GM04504 (cell line): Measurements from ENCODE around the gene LRRC4B.
A peak's percentile ranks its signal among the peaks of the same experiment; 100 is the strongest.
"Not testable (repeated sequence)": the region's sequence is repeated elsewhere in the genome, so short reads cannot be mapped to it uniquely, and the experiment has no call there.

Experiments
- DNase-seq: peaks from one replicate; pipeline ENCODE4 v3.0.0-alpha.2; 2012; ENCODE audit warnings: low read depth

Gene LRRC4B

DNA sequence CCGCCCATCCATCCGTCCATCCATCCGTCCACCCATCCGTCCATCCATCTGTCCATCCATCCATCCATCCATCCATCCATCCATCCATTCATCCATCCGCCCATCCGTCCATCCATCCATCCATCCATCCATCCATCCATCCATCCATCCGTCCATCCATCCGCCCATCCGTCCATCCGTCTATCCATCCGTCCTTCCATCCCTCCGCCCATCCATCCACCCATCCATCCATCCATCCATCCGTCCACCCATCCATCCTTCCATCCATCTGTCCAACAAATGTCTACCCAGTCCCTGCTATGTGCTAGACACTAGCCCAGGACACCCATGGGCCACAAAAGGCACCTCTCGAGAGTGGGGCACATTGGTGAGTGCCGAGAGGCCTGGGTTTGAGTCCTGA, 15.7 kb downstream of the LRRC4B start:
- no peak for DNase-seq

DNA sequence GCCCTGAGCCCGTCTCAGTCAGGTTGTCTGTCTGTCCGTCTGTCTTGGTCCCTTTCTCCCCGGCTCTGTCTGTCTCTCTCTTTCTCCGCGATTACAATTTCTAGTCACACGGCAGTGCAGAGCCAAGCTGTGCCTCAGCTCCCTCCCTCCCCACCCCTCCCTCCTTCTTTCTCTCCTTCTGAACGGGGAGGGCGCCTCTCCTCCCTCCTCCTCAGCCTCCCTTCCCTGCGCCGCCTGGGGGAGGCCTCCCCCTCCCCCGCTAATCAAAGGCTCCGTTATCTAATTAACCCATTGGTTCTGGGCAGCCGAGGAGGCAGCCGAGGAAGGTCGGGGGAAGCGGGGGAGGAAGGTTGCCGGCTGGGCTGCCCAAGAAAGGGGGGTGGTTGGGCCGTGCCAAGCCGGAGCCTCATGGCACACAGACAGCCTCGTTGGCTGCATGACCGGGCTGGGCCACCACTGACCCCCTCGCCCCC, 16.5 kb downstream of the LRRC4B start:
- DNase-seq = no peak

DNA sequence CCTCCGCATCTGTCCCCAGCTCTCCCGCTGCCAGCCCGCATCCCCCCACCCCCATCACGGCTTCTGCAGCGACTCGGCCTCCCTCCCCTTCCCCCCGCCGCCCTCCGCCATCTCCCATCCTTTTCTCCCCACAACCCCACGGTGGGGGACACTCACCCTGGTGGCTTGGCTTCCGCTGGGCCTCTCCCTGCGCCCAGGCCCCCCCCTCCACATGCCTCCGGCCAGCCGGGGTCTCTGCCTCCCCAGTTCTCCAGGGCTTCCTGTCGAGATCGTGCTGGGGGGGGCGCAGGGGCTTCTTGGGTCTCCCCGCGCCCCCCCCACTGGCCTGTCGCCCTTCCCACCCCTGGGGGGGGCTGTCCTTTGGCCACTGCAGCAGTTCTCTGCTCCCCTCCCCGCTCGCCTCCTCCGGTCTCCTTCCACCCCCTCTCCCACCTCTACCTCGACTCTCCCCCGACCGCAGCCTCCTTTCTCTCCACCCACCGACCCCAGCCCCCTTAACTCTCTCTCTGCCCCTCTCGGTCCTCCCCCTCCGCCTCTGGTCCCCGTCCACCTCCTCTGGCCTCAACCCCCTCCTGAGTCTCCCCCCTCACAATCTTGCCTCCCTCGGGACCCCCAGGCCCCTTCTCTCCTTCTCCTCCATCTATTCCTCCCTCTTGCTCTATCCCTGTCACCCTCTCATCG, 17.1 kb downstream of the LRRC4B start:
- DNase-seq = no peak

DNA sequence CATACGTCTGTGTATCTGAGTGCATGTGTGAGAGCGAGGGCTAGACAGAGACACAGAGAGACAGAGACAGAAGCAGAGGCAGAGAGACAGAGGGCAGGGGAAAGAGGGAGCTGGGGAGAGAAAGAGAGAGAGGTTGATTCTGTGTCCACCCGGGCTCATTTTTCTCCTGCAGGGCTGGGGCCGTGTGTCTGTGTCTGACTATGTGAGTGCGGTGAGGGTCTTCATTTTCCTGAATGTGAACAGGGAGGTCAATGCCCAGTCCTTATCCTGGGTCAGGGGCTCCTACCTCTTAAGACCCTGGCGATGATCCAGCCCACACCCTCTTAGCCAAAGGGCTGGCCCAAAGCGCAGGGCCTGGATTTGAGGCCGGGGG, 17.7 kb downstream of the LRRC4B start:
- no peak for DNase-seq

DNA sequence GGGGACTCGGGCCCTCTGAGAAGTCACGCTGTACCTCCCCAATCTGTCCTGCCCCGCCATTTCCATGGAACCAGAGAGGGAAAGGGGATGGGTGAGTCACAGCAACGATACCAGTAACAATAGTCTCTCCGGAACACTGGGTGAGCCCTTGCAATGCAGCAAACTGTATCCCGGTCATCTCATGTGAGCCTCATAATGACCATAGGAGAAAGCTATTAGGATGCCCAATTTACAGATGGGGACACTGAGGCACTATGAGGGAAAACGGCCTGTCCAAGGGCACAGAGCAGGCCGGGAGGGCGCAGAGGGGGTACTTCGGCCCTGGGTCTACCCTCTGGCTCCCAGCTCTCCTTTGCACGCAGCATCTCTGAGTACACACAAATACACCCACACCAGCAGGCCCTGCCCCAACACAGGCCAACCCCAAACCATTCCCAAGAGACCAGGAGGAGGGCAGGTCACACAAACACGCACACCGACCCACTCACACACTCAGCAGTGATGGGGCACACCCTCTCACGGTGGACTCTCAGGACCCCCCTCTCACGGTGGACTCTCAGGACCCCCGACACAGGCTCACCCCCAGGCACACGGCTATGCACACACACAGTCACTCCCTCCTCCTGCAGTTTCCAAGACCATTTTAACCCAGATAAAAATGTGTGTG, 18.2 kb downstream of the LRRC4B start:
- no peak for DNase-seq

DNA sequence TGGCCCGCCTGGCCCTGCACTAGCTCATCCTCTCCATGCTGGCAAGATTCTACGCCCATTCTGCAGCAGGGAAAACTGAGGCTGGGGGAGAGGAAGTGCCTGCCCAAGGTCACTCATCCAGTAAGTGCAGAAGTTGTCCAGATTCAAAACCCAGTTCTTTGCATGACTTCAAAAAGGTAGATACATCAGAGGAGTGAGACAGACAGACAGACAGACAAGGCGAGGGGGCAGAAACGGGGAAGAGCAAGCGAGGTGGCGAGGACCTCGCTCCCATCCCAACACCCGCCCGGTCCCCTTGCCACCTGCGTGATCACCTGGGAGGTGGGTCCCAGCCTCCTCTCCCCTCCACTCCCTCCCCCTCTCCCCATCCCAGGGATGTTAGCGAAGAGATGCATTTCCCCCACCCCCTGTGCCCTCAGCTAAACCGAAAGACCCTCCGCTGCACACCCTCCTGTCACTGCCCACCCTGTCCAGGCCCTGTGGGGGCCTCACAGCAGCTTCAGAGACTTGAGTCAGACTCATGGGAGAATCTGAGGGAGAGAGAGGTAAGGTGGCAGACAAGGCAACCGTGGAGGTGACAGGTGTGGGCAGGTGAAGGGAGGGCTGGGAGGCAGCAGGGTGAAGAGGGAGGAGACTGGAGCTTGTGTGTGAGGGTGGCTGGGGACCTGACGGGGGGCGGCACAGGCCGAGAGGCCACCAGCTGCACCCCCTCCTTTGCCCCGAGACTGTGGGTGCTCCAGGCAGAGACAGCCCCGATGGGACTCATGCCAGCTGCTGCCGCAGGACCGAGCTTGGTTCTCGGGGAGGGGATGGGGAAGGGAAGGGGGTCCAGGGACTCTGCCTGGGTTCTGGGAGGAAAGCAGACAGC, 18.9 kb downstream of the LRRC4B start:
- DNase-seq = no peak

DNA sequence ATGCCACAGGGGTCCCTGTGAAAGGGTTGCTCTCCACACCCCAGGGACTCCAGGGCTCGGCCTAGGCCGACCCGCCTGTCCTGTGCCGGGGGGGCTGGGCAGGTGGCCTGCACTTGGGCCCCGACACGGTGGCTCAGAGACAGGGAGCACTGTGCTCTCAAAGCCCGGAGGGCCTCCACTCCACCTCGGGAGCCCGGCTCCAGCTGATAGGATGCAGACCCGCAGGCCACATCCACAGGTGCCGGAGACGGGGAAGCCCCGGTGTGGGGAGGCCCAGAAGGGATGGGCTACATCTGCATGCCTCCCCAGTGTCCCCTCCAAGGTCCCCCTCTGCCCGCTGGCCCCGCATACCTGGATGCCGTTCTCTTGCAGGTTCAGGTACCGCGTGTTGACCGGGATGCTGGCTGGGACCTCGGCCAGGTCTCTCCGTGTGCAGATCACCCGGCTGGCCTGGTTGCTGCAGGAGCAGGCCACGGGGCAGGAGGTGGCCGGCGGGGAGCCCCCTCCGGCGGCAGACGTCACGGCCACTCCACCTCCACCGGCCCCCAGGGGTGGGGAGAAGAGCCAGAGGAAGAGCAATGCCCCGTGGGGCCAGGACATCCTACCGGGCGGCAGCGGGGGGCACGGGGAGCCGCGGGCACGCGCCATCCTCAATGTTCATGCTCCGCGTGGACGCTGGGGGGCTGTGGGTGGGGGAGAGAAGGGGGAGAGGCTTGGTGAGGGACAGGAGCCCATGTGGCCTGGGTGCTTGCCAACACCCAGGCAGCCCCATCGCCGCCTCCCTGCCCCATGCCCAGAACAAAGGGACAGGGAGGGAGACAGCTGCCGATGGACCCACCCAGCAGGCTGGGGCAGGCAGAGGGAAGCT, 19.8 kb downstream of the LRRC4B start:
- DNase-seq = no peak

DNA sequence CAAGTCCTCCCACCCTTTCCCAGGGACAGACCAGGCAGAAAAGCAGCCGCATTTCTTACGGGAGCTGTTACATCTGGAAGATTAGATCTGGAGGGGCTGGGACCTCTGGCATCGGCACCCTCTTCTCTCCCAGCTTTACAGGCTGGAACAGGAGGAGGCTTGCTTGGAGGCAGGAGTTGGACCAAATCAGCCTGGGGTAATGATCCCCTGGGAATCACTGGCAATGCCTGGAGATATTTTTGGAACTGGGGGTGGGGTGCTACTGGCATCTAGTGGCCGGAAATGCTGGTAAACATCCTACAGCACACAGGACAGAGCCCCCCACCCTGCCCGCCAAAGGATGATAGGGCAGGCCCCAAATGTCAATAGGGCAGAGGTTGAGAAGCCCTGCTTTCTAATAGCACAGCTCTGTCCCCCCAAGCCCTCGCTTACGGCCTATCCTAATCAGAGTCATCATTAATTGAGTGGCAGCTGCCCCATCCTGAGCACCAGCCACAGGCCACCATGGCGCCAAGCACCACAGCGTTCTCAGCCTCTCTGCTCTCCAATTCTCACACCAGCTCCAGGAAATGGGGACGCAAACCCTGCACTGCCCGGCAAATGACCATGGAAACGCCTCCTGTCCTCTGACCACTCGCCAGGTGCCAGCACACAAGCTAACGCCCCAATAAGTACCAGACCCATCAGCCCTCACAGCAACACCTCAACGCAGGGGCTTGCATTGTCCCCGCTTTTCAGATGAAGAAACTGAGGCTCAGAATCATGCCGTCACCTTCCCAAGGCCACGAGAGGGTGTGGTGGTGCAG, 20.6 kb downstream of the LRRC4B start:
- no peak for DNase-seq

DNA sequence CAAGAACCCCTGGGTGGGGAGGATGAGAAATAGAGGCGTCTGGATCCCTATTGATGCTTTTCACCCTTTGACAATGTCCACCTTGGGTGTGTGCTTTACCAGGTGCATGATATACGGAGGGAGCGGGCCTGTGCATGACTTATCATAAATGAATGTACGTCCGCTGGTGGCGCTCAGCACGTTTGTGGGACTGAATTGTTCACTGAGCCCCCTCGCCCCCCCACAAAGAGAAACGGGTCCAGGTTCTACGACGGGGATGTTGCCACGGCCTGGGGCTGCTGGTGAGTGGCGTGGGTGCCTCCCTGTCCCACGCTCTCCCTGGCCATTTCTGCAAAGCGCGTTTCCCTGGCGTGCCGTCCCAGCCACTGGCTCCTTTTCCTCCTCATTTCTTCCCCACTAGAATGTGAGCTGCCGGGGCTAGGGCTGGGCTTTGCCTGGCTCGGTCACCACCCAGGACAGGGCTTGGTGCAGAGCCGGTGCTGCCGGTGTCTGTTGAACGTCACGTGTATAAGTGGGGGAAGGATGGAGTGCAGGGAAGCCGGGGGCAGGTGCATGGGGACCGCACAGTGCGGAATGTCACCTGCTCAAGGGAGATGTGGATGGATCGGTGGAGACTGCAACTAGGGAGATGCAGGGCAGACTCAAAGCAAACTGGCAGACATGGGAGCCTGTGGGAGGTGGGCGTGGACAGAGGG, 21.6 kb downstream of the LRRC4B start:
- no peak for DNase-seq

DNA sequence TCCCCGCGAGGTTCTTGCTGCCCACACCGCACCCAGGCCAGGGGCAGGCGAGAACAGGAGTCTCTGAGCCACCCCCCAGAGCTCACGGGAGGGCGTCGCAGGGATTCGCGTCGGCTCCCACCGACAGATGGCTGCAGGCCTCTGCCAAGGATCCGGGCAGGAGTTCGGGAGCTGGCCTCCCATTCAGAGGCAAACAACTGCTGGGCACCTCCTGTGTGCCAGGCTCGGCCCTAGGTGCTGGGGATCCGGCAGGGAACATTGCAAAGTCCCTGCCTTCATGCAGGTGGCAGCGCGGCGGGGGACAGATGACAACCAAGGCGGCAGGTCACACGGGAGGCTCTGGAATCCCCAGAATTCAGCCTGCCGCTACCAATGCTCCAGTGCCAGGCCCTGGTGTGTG, 25.3 kb downstream of the LRRC4B start:
- no peak for DNase-seq

DNA sequence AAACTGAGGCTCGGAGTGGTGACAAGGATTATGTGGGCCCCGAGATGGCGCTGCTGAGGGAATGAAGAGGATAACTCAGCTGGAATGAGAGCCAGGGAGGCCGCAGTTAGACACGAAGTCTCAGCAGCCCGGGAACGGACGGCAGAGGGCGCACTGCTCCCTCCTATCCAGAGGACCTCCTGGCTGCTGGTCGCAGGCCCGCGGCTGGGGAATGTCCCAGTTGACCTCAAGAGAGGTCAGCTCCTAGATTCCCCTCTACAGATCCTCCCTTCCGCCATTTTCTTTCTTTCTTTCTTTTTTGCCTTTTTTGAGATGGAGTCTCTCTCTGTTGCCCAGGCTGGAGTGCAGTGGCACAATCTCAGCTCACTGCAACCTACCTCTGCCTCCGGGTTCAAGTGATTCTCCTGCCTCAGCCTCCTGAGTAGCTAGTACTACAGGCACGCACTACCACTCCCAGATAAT, 30.4 kb downstream of the LRRC4B start:
- DNase-seq = peak; percentile 40

DNA sequence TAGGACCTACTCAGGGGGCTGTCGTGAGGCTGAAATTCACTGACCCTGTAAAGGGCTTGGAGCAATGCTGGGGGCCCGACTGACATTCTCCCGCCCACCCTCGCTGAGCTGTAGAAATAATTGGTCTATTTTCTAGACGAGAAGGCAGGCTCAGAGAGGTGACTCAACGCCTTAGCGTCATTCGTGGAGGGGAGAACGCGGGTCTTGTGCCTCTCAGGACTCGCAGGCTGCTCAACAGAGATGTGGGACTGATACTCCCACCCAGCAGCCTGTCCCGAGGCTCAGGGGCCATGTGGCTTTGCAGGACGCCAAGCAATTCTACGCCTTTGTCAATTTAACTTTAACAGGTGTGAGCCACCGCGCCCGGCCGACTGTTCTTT, 30.9 kb downstream of the LRRC4B start:
- DNase-seq = no peak

DNA sequence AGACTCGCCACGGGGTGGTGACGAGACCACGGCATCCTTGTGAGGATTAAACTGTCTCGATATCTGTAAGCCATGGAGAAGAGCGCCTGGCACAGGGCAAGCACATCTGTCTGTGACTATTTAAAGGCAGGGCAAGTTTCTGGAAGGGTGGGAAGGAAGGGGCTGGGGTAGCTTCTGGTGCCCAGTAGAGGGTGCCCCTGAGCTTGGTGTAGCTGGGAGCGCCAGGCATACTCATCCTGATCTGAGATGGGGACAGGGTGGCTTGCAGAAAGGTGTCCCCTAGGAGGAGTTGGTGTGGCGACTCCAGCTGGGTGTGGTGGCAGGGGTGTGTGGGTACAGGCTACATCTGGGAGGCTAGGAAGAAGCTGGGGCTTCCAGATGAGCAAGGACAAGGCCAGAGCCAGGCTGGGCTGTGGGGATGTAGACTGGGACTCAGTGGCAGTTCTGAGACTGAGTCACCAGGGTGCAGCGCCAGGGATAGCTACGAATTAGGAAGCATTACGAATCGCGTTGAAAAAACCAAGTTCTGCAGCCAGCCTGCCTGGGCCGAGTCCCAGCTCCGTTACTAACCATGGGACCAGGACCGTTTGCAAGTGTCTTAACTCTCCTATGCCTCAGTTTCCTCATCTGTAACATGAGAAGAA, 31.5 kb downstream of the LRRC4B start:
- no peak for DNase-seq

DNA sequence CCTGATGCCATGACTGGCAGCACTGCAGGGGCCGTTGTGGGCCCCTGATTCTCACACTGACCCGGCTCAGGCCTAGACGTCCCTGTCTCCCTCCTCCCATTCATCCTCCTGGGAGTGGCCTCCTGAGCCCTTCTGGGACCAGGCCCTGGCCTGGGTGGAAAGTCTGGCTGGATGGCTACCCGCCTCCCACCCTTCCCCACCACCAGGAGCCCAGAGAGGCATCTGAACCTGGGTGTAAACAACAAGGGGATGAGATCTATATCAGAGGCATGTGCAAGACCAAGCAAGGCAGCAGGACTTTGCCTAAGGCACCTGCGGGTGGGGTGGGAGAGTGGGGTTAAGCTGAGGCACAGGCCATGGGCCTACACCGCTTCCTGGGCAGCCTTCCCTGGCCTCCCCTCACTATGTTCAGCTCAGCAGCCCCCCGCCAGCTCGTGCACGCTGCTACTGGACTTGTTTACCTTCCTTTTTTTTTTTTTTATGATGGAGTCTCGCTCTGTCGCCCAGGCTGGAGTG, 32.5 kb downstream of the LRRC4B start:
- no peak for DNase-seq

DNA sequence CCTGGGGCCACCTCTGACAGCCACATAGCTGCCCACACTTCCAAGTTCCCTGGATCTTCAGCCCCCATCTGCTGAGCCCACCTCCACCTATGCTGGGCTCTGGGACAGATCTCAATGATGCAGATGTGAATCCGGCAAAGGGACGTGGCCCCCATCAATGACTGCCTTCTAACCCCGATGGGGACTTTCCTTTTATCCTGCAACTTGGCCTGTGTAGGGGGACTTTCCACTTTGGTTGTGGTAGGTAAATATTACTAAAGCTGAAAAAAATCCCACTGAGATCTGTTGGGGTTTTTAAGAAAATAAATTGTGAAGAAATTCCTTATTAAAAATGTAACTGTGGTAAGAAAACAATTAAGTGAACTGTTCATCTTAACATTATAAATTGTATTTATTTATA, 33.8 kb downstream of the LRRC4B start:
- no peak for DNase-seq

DNA sequence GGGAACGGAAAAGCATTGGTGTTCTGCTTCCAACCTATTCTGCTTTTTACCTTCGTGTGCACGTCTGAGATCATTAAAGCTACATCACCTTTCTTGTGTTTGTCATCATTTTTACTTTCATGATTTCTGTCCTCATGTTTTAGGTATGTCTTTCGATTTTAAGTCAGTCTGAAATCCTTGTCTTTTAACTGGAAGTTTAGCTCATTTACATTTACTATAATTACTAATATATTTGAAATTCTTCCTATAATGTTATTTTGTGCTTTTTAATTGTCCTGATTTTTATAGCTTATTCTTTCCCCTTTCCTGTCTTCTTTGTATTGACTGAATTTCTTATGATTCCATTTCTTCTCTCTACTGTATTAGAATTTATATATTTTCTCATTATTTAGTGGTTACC, 35.3 kb downstream of the LRRC4B start:
- DNase-seq = no peak

DNA sequence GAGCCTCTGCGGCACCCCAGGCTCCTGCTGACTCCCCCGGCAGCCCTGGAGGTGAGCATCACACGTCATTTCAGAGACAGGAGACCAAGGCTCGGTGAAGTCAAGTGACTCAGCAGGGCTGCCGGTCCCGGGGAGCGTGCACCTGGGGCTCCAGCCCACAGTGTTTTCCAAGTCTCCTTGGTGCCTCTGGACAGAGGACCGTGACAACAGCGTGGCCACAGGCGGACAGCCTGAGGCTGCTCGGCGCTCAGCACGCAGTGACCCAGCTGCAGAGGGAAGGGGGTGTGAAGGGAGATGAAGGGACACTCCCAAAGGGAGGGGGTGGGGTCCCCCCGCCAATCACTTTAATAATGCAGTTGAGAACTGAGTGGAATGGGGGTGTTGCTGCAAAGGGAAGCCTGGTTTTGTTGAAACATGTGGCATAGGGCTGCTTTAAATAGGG, 37.0 kb downstream of the LRRC4B start:
- DNase-seq = no peak

DNA sequence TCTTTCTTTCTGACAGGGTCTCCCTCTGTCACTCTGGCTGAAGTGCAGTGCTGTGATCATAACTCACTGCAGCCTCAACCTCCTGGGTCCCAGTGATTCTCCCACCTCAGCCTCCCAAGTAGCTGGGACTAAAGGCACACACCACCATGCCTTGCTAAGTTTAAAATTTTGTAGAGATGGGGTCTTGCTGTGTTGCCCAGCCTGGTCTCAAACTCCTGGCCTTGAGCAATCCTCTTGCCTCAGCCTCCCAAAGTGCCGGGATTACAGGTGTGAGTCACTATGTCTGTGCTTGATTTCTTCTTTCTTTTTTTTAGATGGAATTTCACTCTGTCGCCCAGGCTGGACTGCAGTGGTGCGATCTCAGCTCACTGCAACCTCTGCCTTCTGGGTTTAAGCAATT, 40.2 kb downstream of the LRRC4B start:
- DNase-seq = not testable (repeated sequence)

DNA sequence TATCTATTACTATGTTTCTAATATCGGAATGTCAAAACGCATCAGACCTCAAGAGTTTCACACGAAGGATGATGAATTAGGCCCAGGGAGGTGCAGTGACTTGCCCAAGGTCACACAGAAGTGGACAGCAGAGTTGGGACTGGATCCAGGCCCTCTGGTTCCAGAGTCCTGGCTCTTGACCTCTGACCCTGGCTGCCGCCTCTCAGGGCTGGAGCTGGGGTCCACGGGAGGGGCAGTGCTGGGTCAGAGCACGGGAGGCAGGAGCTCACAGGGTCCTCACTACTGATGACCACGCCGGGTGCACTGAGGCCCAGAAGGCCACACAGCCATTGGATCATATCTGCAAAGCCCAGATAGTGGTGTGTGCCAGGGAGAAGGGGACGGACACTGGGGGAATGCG, 45.4 kb downstream of the LRRC4B start:
- DNase-seq = no peak
